ENCODE results near the gene SCD5.

Gene SCD5

DNA sequence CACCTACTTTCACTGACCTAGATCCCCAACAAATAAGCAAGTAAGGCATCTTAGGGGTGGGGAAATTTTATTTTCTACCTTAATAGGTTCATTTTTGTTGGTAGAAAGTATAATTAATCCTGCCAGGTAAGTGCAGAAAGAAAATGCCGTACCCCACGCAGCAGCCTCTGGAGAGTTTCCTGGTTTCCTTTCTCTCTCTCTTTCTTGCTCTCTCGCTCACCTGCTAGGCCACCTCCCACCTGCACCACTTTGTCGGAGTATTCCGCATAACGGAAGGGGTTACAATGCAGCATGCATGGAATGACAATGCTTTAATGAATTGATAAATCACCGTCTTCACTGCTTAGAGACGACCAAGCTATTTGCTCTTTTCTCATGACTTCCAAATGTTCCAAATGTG is 101.0 kb downstream of the SCD5 start:
- no peak overlapping the region for H3K4me3 ChIP-seq (ENCODE audit: low read depth, low read length, poor library complexity, severe bottlenecking)

DNA sequence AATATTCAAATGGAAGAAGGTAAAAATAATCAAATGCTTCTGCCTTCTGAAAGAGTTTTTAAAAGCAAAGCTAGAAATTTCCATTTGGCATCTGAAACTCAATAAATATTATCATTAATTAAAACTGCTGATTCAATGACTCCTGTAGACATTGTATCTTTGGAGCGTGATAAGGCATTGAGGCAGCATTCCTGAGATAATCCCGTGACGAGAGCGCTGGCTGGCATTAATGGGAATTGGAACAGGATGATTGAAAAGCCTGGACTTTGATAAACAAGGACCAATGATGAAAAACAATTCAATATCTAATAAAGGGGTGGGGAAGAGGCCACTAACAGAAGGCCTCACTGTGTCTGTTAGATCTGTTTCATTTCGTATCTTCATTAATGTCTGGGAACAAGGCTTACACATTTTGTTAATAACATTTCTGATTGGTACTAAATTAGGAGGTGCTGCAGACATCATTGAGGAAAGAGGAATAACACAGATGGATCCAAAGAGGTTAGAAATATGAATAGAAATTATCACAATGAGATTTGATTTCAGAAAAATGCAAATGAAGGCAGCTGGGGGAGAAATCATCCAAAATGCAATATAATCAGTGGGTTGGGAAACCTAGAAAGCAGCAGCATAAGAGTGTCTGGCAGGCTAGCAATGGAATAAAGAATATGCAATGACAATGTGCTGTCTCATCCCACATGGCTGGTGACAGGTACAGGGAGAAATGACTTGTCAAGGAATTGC is 102.3 kb downstream of the SCD5 start:
- no peaks in the 10 kb centered on the region for H3K4me1 ChIP-seq (ENCODE audit: insufficient read depth, low read length, severe bottlenecking)
- no peak overlapping the region for H2AFZ ChIP-seq (ENCODE audit: low read length)
- H3K27me3 ChIP-seq (ENCODE audit: insufficient read depth, low read length) = peaks cover 5% of the 10 kb centered on the region; the same call in 1 of the 2 replicates
- H3K4me3 ChIP-seq (ENCODE audit: low read depth, low read length, poor library complexity, severe bottlenecking) = no peak overlapping the region
- no peaks in the 10 kb centered on the region for H3K79me2 ChIP-seq (ENCODE audit: insufficient read depth, low read length)
- no peak overlapping the region for H3K27ac ChIP-seq (ENCODE audit: low read depth, low read length, poor library complexity, severe bottlenecking)
- TF ChIP-seq, protein P1, sequence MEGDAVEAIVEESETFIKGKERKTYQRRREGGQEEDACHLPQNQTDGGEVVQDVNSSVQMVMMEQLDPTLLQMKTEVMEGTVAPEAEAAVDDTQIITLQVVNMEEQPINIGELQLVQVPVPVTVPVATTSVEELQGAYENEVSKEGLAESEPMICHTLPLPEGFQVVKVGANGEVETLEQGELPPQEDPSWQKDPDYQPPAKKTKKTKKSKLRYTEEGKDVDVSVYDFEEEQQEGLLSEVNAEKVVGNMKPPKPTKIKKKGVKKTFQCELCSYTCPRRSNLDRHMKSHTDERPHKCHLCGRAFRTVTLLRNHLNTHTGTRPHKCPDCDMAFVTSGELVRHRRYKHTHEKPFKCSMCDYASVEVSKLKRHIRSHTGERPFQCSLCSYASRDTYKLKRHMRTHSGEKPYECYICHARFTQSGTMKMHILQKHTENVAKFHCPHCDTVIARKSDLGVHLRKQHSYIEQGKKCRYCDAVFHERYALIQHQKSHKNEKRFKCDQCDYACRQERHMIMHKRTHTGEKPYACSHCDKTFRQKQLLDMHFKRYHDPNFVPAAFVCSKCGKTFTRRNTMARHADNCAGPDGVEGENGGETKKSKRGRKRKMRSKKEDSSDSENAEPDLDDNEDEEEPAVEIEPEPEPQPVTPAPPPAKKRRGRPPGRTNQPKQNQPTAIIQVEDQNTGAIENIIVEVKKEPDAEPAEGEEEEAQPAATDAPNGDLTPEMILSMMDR (IDR thresholded peaks at IDR 0.05; ENCODE audit: low read length) = no peak
- TF ChIP-seq EZH2 (IDR thresholded peaks at IDR 0.05; ENCODE audit: borderline replicate concordance, low read length) = no peak
- no peaks in the 10 kb centered on the region for H3K9me3 ChIP-seq (ENCODE audit: low read length)
- no peak overlapping the region for H3K4me2 ChIP-seq (ENCODE audit: low read length)
- no peak overlapping the region for H3K9ac ChIP-seq (ENCODE audit: low read length)
- H3F3A ChIP-seq (ENCODE audit: insufficient read depth, low read length) = no peaks in the 10 kb centered on the region
- no peaks in the 10 kb centered on the region for H4K20me1 ChIP-seq (ENCODE audit: insufficient read depth, low read length)
- H3K36me3 ChIP-seq (ENCODE audit: insufficient read depth, low read length) = no peaks in the 10 kb centered on the region
- no peaks in the 10 kb centered on the region for H3K9me2 ChIP-seq (ENCODE audit: low read depth, low read length)

More for the DNA sequence above, 101.0 kb downstream of the SCD5 start:
- Histone ChIP-seq H3K4me2 (ENCODE audit: low read length) (no peak overlapping the region), H3F3A (ENCODE audit: insufficient read depth, low read length) (no peaks in the 10 kb centered on the region), H3K9me2 (ENCODE audit: low read depth, low read length) (no peaks in the 10 kb centered on the region), H4K20me1 (ENCODE audit: insufficient read depth, low read length) (no peaks in the 10 kb centered on the region), H3K9me3 (ENCODE audit: low read length) (no peaks in the 10 kb centered on the region), H3K4me1 (ENCODE audit: insufficient read depth, low read length, severe bottlenecking) (no peaks in the 10 kb centered on the region), H3K79me2 (ENCODE audit: insufficient read depth, low read length) (no peaks in the 10 kb centered on the region), H3K9ac (ENCODE audit: low read length) (no peak overlapping the region), H3K27me3 (ENCODE audit: insufficient read depth, low read length) (peaks cover 5% of the 10 kb centered on the region; the same call in 1 of the 2 replicates), H3K27ac (ENCODE audit: low read depth, low read length, poor library complexity, severe bottlenecking) (no peak overlapping the region), H2AFZ (ENCODE audit: low read length) (no peak overlapping the region), H3K36me3 (ENCODE audit: insufficient read depth, low read length) (no peaks in the 10 kb centered on the region)
- TF ChIP-seq, protein P1 (IDR thresholded peaks at IDR 0.05; ENCODE audit: low read length) = no peak
- TF ChIP-seq EZH2 (IDR thresholded peaks at IDR 0.05; ENCODE audit: borderline replicate concordance, low read length) = no peak

DNA sequence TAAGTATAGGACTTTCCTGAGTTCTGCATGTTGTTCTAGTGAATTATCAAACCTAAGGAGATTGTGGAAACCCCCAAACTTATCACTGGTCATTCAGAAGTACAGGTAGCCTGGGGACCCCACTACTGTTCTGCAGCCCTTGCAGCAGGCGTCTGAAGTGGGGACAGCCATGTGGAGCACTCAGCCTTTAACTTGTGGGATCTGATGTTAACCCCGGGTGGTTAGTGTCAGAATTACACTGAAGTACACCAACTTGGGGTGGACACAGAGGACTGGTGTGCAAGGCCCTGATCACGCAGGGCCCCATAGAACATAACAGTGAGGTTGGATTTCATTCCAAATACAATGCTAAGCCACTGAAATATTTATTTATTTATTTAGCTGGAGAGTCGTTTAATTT is 103.7 kb downstream of the SCD5 start:
- Histone ChIP-seq H3F3A (ENCODE audit: insufficient read depth, low read length) (no peaks in the 10 kb centered on the region), H3K4me2 (ENCODE audit: low read length) (no peak overlapping the region), H3K9ac (ENCODE audit: low read length) (no peak overlapping the region), H3K27me3 (ENCODE audit: insufficient read depth, low read length) (peaks cover 5% of the 10 kb centered on the region; the same call in 1 of the 2 replicates), H4K20me1 (ENCODE audit: insufficient read depth, low read length) (no peaks in the 10 kb centered on the region), H3K4me1 (ENCODE audit: insufficient read depth, low read length, severe bottlenecking) (no peaks in the 10 kb centered on the region), H3K79me2 (ENCODE audit: insufficient read depth, low read length) (no peaks in the 10 kb centered on the region), H3K4me3 (ENCODE audit: low read depth, low read length, poor library complexity, severe bottlenecking) (no peak overlapping the region), H2AFZ (ENCODE audit: low read length) (no peak overlapping the region), H3K36me3 (ENCODE audit: insufficient read depth, low read length) (no peaks in the 10 kb centered on the region), H3K9me3 (ENCODE audit: low read length) (no peaks in the 10 kb centered on the region), H3K27ac (ENCODE audit: low read depth, low read length, poor library complexity, severe bottlenecking) (no peak overlapping the region), H3K9me2 (ENCODE audit: low read depth, low read length) (no peaks in the 10 kb centered on the region)
- TF ChIP-seq EZH2 (IDR thresholded peaks at IDR 0.05; ENCODE audit: borderline replicate concordance, low read length) = no peak
- TF ChIP-seq, protein P1 (IDR thresholded peaks at IDR 0.05; ENCODE audit: low read length) = no peak
